Activated CD8-positive, alpha-beta T cell treated with anti-CD3 and anti-CD28 coated beads for 36 hours (primary cell): ENCODE measurements around the gene LLGL2. TPM values are rescaled to one million over a fixed set of nuclear protein-coding genes. Genes with fewer than 3 reads are reported as not detected.
A peak's percentile ranks its signal among the peaks of the same experiment; 100 is the strongest.

Source experiments
- ATAC-seq: fragments of 200-7000 bp; cut with Tn5 transposase; one replicate; pipeline ENCODE4 v1.10.0; 2021; ENCODE audit warnings: mild to moderate bottlenecking, moderate library complexity
- CTCF ChIA-PET: fragments of 350-600 bp; sonication (Branson Sonifier 250); formaldehyde crosslinking; loops from one replicate; lab custom pipeline; 2021; ENCODE audit warnings: antibody characterized with exemption; lab: Charles Lee
- POLR2A ChIA-PET: fragments of 350-600 bp; sonication (Branson Sonifier 250); formaldehyde crosslinking; loops from one replicate; lab custom pipeline; 2021; ENCODE audit warnings: antibody characterized with exemption; lab: Charles Lee
- DNase-seq: peaks from one replicate; pipeline ENCODE4 v3.0.0-alpha.2; 2020
- H3K27ac Mint-ChIP-seq: one replicate; pipeline ENCODE4 v1.8.0; 2021; ENCODE audit warnings: mild to moderate bottlenecking, mixed read lengths
- H3K27me3 Mint-ChIP-seq: one replicate; pipeline ENCODE4 v1.8.0; 2021; ENCODE audit warnings: mixed read lengths
- H3K36me3 Mint-ChIP-seq: one replicate; pipeline ENCODE4 v1.8.0; 2021; ENCODE audit warnings: low read depth, mixed read lengths
- H3K4me1 Mint-ChIP-seq: one replicate; pipeline ENCODE4 v1.8.0; 2021; ENCODE audit warnings: low read depth, mixed read lengths
- H3K4me3 Mint-ChIP-seq: one replicate; pipeline ENCODE4 v1.8.0; 2021; ENCODE audit warnings: mild to moderate bottlenecking, moderate library complexity, mixed read lengths
- H3K9me3 Mint-ChIP-seq: one replicate; pipeline ENCODE4 v1.8.0; 2021; ENCODE audit warnings: mixed read lengths
- intact Hi-C: fragments of 100-400 bp; cut with micrococcal nuclease; formaldehyde crosslinking; loops from one replicate; pipeline ENCODE4 v1.10.0; 2022
- total RNA-seq, 2 experiments: library from RNA; stranded (reverse); gene quantifications; one replicate each; pipeline ENCODE4 v1.2.3, GENCODE V29; 2021
- TF ChIP-seq, protein P1 (sequence below): fragments of 200-600 bp; IDR thresholded peaks from one replicate; pipeline ENCODE4 v1.8.0; 2022; ENCODE audit warnings: antibody characterized with exemption, mild to moderate bottlenecking

The LLGL2 gene
- total RNA-seq, 2 experiments from 2014 or later = 7.2 to 7.4 TPM

DNA sequence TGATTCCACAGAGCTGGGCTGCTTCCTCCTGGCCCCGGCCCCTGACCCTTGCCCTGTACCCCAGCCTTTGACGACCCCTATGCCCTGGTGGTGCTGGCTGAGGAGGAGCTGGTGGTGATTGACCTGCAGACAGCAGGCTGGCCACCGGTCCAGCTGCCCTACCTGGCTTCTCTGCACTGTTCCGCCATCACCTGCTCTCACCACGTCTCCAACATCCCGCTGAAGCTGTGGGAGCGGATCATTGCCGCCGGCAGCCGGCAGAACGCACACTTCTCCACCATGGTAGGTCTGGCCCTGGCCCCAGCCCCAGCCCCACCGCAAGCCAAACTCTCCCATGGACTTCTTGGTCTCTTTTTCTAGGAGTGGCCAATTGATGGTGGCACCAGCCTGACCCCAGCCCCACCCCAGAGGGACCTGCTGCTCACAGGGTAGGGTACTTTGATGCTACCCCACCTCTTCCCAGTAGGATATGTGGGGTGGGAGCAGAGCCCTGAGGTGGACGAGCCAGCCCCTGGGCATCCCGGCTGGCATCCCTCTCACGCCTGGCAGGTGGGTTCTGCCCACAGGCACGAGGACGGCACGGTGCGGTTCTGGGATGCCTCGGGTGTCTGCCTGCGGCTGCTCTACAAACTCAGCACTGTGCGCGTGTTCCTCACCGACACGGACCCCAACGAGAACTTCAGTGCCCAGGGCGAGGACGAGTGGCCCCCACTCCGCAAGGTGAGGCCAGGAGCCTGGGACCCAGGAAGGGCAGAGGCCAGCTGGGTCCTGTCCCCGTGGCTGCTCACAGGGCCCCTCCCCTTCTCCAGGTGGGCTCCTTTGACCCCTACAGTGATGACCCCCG, 43.1 kb downstream of the LLGL2 start:
- CTCF ChIA-PET = interaction anchor here (1.0 to 2.4 kb wide), 2 partner anchors 33 to 64 kb away, joined by 3 to 10 read pairs; partner anchors contain the start of gene SMIM5
- POLR2A ChIA-PET = interaction anchor here (1.1 kb wide), 1 partner anchor 13 kb away, joined by 3 read pairs; no protein-coding TSS in a partner anchor
- Mint-ChIP-seq H3K36me3 (no peaks in the 10 kb centered on the region), H3K27ac (no peak overlapping the region), H3K4me3 (no peak overlapping the region), H3K4me1 (no peaks in the 10 kb centered on the region), H3K27me3 (no peaks in the 10 kb centered on the region), H3K9me3 (no peaks in the 10 kb centered on the region)
- DNase-seq (no peak), ATAC-seq (no peak)
- intact Hi-C loops = no loop called here
- TF ChIP-seq, protein P1, sequence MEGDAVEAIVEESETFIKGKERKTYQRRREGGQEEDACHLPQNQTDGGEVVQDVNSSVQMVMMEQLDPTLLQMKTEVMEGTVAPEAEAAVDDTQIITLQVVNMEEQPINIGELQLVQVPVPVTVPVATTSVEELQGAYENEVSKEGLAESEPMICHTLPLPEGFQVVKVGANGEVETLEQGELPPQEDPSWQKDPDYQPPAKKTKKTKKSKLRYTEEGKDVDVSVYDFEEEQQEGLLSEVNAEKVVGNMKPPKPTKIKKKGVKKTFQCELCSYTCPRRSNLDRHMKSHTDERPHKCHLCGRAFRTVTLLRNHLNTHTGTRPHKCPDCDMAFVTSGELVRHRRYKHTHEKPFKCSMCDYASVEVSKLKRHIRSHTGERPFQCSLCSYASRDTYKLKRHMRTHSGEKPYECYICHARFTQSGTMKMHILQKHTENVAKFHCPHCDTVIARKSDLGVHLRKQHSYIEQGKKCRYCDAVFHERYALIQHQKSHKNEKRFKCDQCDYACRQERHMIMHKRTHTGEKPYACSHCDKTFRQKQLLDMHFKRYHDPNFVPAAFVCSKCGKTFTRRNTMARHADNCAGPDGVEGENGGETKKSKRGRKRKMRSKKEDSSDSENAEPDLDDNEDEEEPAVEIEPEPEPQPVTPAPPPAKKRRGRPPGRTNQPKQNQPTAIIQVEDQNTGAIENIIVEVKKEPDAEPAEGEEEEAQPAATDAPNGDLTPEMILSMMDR = no peak

- no peak overlapping the region for H3K4me3 Mint-ChIP-seq
- H3K27me3 Mint-ChIP-seq = no peaks in the 10 kb centered on the region
- no peaks in the 10 kb centered on the region for H3K9me3 Mint-ChIP-seq
- CTCF ChIA-PET = no interaction called here
- no peaks in the 10 kb centered on the region for H3K4me1 Mint-ChIP-seq
- no peak for ATAC-seq
- no peaks in the 10 kb centered on the region for H3K36me3 Mint-ChIP-seq
- TF ChIP-seq, protein P1 = no peak
- intact Hi-C loops = no loop called here
- DNase-seq = no peak
- H3K27ac Mint-ChIP-seq = no peak overlapping the region
- POLR2A ChIA-PET = interaction anchor here (1.1 to 1.3 kb wide), 2 partner anchors 12 to 35 kb away, joined by 3 to 4 read pairs; no protein-coding TSS in a partner anchor
These were observed 44.7 kb downstream of the LLGL2 start for GRCh38 chr17:75570034-75570676.

GRCh38 chr17:75570772-75571171, 45.3 kb downstream of the LLGL2 start:
- Mint-ChIP-seq H3K4me3 (no peak overlapping the region), H3K36me3 (no peaks in the 10 kb centered on the region), H3K9me3 (no peaks in the 10 kb centered on the region), H3K27me3 (no peaks in the 10 kb centered on the region), H3K4me1 (no peaks in the 10 kb centered on the region), H3K27ac (no peak overlapping the region)
- ATAC-seq = no peak
- no peak for DNase-seq
- intact Hi-C loops = no loop called here
- ChIA-PET POLR2A (interaction anchor here (0.7 to 1.3 kb wide), 2 partner anchors 17 to 36 kb away, joined by 3 to 4 read pairs; no protein-coding TSS in a partner anchor), CTCF (interaction anchor here (0.9 to 1.0 kb wide), 3 partner anchors 10 to 183 kb away, joined by 3 to 4 read pairs (median 3); no protein-coding TSS in a partner anchor)
- TF ChIP-seq, protein P1 = no peak

DNA sequence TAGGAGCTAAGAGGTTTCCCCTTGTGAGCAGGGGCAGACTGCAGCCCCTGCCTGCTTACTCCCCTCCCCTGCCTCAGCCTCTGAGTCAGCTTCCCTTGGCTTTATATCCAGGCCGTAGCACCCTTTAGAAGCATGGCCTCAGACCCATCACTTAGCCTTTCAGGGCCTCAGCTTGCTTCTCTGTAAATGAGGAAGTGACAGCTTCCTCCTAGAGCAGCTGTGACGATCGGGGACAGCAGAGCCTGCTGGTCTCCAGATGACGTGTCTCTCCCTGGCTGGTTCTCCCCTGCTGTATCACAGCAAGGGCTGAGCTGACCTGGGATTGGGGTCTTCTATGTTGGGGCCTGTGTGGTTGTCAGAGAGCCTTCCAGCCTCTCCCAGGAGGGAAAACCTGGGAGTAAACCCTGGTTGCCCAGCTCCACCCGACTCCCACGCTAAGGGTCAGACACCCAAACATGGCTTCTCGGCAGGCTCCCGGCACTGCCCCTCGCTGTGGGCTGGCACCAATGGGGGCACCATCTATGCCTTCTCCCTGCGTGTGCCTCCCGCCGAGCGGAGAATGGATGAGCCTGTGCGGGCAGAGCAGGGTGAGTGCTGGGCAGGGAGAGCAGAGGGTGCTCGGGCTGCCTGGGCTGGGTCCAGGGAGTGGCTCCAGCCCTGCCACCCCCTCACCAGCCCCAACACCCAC, 45.8 kb downstream of the LLGL2 start:
- TF ChIP-seq, protein P1 = no peak
- intact Hi-C loops = no loop called here
- no peak overlapping the region for H3K4me3 Mint-ChIP-seq
- no peaks in the 10 kb centered on the region for H3K9me3 Mint-ChIP-seq
- ChIA-PET POLR2A (interaction anchor here (0.7 to 1.3 kb wide), 2 partner anchors 18 to 36 kb away, joined by 3 to 4 read pairs; no protein-coding TSS in a partner anchor), CTCF (interaction anchor here (0.9 to 1.0 kb wide), 3 partner anchors 10 to 182 kb away, joined by 3 to 4 read pairs (median 3); no protein-coding TSS in a partner anchor)
- peak overlapping the region; percentile 15 for H3K27ac Mint-ChIP-seq
- DNase-seq (peak; percentile 48), ATAC-seq (peak; percentile 90)
- no peaks in the 10 kb centered on the region for H3K27me3 Mint-ChIP-seq
- H3K36me3 Mint-ChIP-seq = no peaks in the 10 kb centered on the region
- no peaks in the 10 kb centered on the region for H3K4me1 Mint-ChIP-seq
